Keratinocyte (primary cell): ENCODE data around the gene ACSS1. TPM values are rescaled to one million over a fixed set of nuclear protein-coding genes. Genes with fewer than 3 reads are reported as not detected.

Experiments used
- DNase-seq: peaks from one replicate; pipeline ENCODE4 v3.0.0-alpha.2; 2011; ENCODE audit warnings: low read depth, missing footprints, low spot score
- FAIRE-seq: peaks from 2 replicates; lab custom pipeline; 2011; peaks lifted over from hg19 to GRCh38; lab: Jason Lieb, UNC
- H2AFZ ChIP-seq: 2 replicates; pipeline ENCODE4 v1.6.0; 2012; ENCODE audit warnings: low read length, control low read depth, inconsistent platforms; ENCODE audit not compliant: control insufficient read depth
- H3K27ac ChIP-seq: 2 replicates; pipeline ENCODE4 v1.5.1; 2011; ENCODE audit warnings: low read length; ENCODE audit not compliant: control insufficient read depth, insufficient read depth
- H3K27me3 ChIP-seq: 3 replicates; pipeline ENCODE4 v1.6.0; 2011; ENCODE audit warnings: low read length; ENCODE audit not compliant: control insufficient read depth, insufficient read depth; ENCODE audit errors: extremely low read depth
- H3K36me3 ChIP-seq, 2 experiments: 2 replicates in 1 of 2; 3 replicates in 1 of 2; pipeline ENCODE4 v1.5.1; 2011; ENCODE audit warnings: low read length in 2 of 2, mild to moderate bottlenecking in 1 of 2; ENCODE audit not compliant: control insufficient read depth in 2 of 2, insufficient read depth in 2 of 2; ENCODE audit errors: extremely low read depth in 1 of 2
- H3K4me1 ChIP-seq: 3 replicates; pipeline ENCODE4 v1.5.1; 2011; ENCODE audit warnings: low read length; ENCODE audit not compliant: control insufficient read depth, insufficient read depth; ENCODE audit errors: extremely low read depth
- H3K4me2 ChIP-seq: 3 replicates; pipeline ENCODE4 v1.6.0; 2011; ENCODE audit warnings: low read depth, low read length; ENCODE audit not compliant: control insufficient read depth, insufficient read depth; ENCODE audit errors: extremely low read depth
- H3K4me3 ChIP-seq, 3 experiments: fragments of 200-600 bp in 1 of 3; sonication (generic) in 1 of 3; 2 replicates in 2 of 3; 3 replicates in 1 of 3; pipeline ENCODE4 v1.5.1; 2011 to 2016; ENCODE audit warnings: low read length in 3 of 3, mild to moderate bottlenecking in 3 of 3, control low read depth in 2 of 3, inconsistent platforms in 1 of 3, low read depth in 1 of 3, mixed read lengths in 1 of 3, mixed run types in 1 of 3, moderate library complexity in 1 of 3; ENCODE audit not compliant: control insufficient read depth in 2 of 3, insufficient read depth in 2 of 3; ENCODE audit errors: extremely low read depth in 1 of 3
- H3K79me2 ChIP-seq: 2 replicates; pipeline ENCODE4 v1.6.0; 2012; ENCODE audit warnings: low read length; ENCODE audit not compliant: control insufficient read depth, insufficient read depth
- H3K9ac ChIP-seq: 3 replicates; pipeline ENCODE4 v1.6.0; 2011; ENCODE audit warnings: low read length; ENCODE audit not compliant: control insufficient read depth, insufficient read depth; ENCODE audit errors: extremely low read depth
- H3K9me1 ChIP-seq: 3 replicates; pipeline ENCODE4 v1.6.0; 2011; ENCODE audit warnings: low read length; ENCODE audit not compliant: control insufficient read depth, insufficient read depth; ENCODE audit errors: extremely low read depth
- H3K9me3 ChIP-seq: 2 replicates; pipeline ENCODE4 v1.5.1; 2012; ENCODE audit warnings: low read depth, low read length; ENCODE audit not compliant: control insufficient read depth
- H4K20me1 ChIP-seq: 3 replicates; pipeline ENCODE4 v1.6.0; 2011; ENCODE audit warnings: low read length; ENCODE audit not compliant: control insufficient read depth, insufficient read depth; ENCODE audit errors: extremely low read depth
- CTCF ChIP-seq, 3 experiments: IDR thresholded peaks in 1 of 3; conservative IDR thresholded peaks in 1 of 3; optimal IDR thresholded peaks in 1 of 3; 2 replicates in 2 of 3; 3 replicates in 1 of 3; pipeline versions ENCODE3 to v1.5.1; 2011; ENCODE audit warnings: low read length in 3 of 3, mild to moderate bottlenecking in 3 of 3, moderate library complexity in 2 of 3, control low read depth in 1 of 3, inconsistent platforms in 1 of 3; ENCODE audit not compliant: insufficient read depth in 2 of 3; ENCODE audit errors: extremely low read depth in 1 of 3
- EZH2 ChIP-seq: IDR thresholded peaks from one replicate; pipeline ENCODE4 v1.6.1; 2012; ENCODE audit warnings: inconsistent platforms, mild to moderate bottlenecking, low read length, moderate library complexity
- dilution Hi-C: fragments of 300-500 bp; cut with MboI; formaldehyde crosslinking; loops from one replicate; pipeline ENCODE4 v1.7.0; 2020; ENCODE audit warnings: low sequenced_read_pairs; ENCODE audit not compliant: extremely low pct_ligation_motif_present
- polyA plus RNA-seq, 5 experiments: library from polyadenylated mRNA; depleted of rRNA in 3 of 5; stranded (reverse) in 3 of 5; stranded (forward) in 1 of 5; unstranded in 1 of 5; fragments of >200 nt; gene quantifications; 1 replicate in 1 of 5; 2 replicates in 3 of 5; 3 replicates in 1 of 5; pipeline versions ENCODE4 v1.2.1 to v1.2.3, GENCODE V29; 2011 to 2012; ENCODE audit warnings: missing spikeins in 2 of 5, low read depth in 1 of 5, low replicate concordance in 1 of 5

Gene ACSS1
- polyA plus RNA-seq, 1 donor (not counting 4 experiments of a cell fraction or from before 2014, with no cell fraction given) = 1.5 TPM

- Histone ChIP-seq H3K4me3 (no peak overlapping the region), H3K9me3 (no peaks in the 10 kb centered on the region), H3K4me2 (no peak overlapping the region), H3K9me1 (no peaks in the 10 kb centered on the region), H2AFZ (no peak overlapping the region), H3K9ac (no peak overlapping the region), H3K36me3 (no peaks in the 10 kb centered on the region), H3K4me1 (peaks cover 3% of the 10 kb centered on the region), H3K27ac (no peak overlapping the region), H3K27me3 (peaks cover 70% of the 10 kb centered on the region), H3K79me2 (no peaks in the 10 kb centered on the region), H4K20me1 (no peaks in the 10 kb centered on the region)
- no peak for TF ChIP-seq CTCF (optimal IDR thresholded peaks at IDR 0.05 in 1 of 3, IDR thresholded peaks at IDR 0.05 in 1 of 3, conservative IDR thresholded peaks at IDR 0.05 in 1 of 3; ENCODE audit: extremely low read depth in 1 of 3, insufficient read depth in 2 of 3, low read length in 3 of 3)
- no peak for TF ChIP-seq EZH2
- dilution Hi-C loops = no loop called here
- no peak for DNase-seq
- no peak for FAIRE-seq
Measured at GRCh38 chr20:25067102-25067987, 9.4 kb upstream of the ACSS1 start.

- dilution Hi-C loops = no loop called here
- Histone ChIP-seq H3K9ac (no peak overlapping the region), H3K4me2 (no peak overlapping the region), H3K27ac (no peak overlapping the region), H3K4me1 (no peaks in the 10 kb centered on the region), H3K9me1 (no peaks in the 10 kb centered on the region), H2AFZ (no peak overlapping the region), H3K36me3 (no peaks in the 10 kb centered on the region), H3K79me2 (no peaks in the 10 kb centered on the region), H3K4me3 (no peak overlapping the region), H3K9me3 (no peaks in the 10 kb centered on the region), H3K27me3 (peaks cover 70% of the 10 kb centered on the region), H4K20me1 (no peaks in the 10 kb centered on the region)
- DNase-seq (no peak), FAIRE-seq (no peak)
- no peak for TF ChIP-seq CTCF (optimal IDR thresholded peaks at IDR 0.05 in 1 of 3, IDR thresholded peaks at IDR 0.05 in 1 of 3, conservative IDR thresholded peaks at IDR 0.05 in 1 of 3; ENCODE audit: extremely low read depth in 1 of 3, insufficient read depth in 2 of 3, low read length in 3 of 3)
- TF ChIP-seq EZH2 = no peak
Measured at GRCh38 chr20:25066386-25066785, 8.4 kb upstream of the ACSS1 start.
